ENCODE measurements around the gene UMAD1.

UMAD1 gene

GRCh38 chr7:7764520-7765396 lies 124.2 kb downstream of the UMAD1 start:
- no peak for DNase-seq (ENCODE audit: low spot score)

GRCh38 chr7:7765422-7765821 lies 124.9 kb downstream of the UMAD1 start:
- no peak for DNase-seq (ENCODE audit: low spot score)

DNA sequence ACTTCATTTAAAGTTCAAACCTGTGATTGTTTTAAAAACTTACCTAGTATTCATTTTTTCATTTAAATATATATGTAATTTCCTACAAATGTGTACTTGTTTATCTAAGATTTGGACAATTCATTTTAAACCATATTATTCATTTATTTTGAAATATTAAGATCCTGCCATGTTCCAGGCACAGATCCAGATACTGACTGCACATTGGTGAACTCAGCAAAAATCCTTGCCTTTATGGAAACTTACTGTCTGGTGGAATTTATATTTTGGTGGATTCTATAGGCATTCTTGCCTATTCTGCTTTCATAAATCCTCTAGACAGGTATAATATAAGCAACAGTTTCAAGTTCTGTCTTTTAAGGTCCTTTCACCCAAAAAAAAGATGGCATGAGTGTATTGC lies 126.1 kb downstream of the UMAD1 start:
- no peak for DNase-seq (ENCODE audit: low spot score)

DNA sequence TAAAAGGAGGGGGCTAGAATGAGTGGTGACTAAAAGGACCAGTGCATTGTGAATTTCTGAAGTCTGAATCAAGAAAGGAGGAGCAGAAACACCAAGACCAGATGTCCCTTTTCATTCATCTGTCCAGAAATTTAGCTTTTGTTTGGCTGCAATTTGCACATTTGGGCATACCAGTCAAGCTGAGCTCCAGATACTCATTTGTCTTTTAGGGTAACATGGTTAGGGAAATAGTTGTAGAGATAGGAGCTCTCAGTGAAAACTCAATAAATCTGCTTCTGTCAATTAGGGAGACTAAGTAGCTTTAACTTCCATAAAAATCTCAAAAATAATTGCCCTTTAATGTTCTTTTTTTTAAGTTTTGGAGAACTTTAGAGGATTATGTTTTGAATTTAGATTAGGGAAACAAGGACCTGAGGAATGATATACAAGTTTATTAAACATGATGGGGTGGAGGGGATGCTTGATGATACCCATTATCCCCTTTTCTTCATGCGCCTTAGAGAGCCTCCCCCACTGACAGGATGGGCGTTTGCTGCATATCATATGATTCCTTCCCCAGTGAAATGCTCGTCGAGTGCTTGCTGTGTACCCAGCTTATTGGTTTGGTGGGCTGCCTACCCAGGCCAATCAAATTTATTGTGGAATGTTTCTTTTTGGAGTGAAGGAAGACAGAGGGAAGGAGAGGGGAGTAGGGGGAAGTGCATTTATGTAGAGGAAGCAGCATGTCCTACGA lies 128.6 kb downstream of the UMAD1 start:
- DNase-seq (ENCODE audit: low spot score): no peak

GRCh38 chr7:7769710-7770627 lies 129.4 kb downstream of the UMAD1 start:
- DNase-seq (ENCODE audit: low spot score): no peak

GRCh38 chr7:7771452-7771851 lies 130.9 kb downstream of the UMAD1 start:
- no peak for DNase-seq (ENCODE audit: low spot score)

GRCh38 chr7:7772397-7772821 lies 131.9 kb downstream of the UMAD1 start:
- DNase-seq (ENCODE audit: low spot score): no peak

- DNase-seq (ENCODE audit: low spot score): no peak
These were observed 133.1 kb downstream of the UMAD1 start for GRCh38 chr7:7773334-7774309.

- no peak for DNase-seq (ENCODE audit: low spot score)
These were observed 139.3 kb downstream of the UMAD1 start for GRCh38 chr7:7779888-7780287.

GRCh38 chr7:7783001-7783400 lies 142.4 kb downstream of the UMAD1 start:
- DNase-seq (ENCODE audit: low spot score): no peak

- no peak for DNase-seq (ENCODE audit: low spot score)
These were observed 144.9 kb downstream of the UMAD1 start for GRCh38 chr7:7785344-7785973.

DNA sequence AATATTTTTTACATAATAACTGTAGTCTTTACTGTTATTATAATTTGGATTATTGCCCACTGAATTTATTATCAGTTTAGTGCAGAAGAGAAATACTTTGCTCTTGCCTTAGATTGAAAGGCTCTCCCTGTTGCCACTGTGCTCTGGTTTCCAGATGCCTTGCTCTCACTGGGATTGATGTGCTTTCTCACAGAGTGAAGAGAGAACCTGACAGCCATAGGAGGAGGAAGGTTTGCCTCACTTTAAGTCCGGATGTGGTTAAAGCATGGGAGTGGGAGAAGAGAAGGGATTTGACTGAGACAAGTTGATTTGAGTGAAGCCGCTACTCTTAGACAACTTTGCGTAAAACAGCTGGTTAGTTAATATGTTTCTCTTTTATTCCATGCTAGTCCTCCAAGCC lies 146.0 kb downstream of the UMAD1 start:
- no peak for DNase-seq (ENCODE audit: low spot score)

DNA sequence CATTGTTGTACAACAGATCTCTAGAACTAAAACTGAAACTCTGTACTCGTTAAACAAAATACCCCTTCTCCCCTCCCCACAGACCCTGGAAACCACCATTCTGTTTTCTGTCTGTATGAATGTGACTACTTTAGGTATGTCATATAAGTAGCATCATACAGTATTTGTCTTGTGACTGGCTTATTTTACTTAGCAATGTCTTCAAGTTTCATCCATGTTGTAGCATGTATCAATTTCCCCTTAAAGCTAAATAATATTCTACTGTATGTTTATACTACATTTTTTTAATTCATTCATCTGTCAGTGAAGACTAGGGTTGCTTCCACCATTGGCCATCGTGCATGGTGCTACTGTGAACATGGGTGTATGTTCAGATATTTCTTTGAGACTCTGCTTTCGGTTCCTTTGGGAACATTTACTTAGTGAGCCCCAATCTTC lies 149.0 kb downstream of the UMAD1 start:
- no peak for DNase-seq (ENCODE audit: low spot score)

- DNase-seq (ENCODE audit: low spot score): no peak
These were observed 149.6 kb downstream of the UMAD1 start for GRCh38 chr7:7790041-7790741.

DNA sequence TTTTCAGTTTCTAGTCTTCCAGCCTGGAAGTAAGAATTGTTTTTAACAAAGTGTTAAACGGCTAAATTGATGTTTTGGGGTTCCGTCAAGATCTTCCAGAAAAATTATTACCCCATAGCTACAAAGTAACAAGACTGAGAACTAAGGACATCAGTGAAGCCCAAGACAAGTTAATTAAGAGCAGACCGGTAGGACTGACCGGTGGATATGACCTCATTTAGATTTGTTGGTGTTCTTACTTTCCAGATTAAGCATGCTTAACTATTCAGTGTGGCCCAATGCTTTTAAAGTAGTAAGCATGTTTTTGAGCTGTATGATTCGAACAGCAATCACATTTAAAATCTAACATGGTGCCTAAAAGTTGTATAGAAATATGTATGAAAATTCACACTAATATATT lies 151.0 kb downstream of the UMAD1 start:
- DNase-seq (ENCODE audit: low spot score): no peak

DNA sequence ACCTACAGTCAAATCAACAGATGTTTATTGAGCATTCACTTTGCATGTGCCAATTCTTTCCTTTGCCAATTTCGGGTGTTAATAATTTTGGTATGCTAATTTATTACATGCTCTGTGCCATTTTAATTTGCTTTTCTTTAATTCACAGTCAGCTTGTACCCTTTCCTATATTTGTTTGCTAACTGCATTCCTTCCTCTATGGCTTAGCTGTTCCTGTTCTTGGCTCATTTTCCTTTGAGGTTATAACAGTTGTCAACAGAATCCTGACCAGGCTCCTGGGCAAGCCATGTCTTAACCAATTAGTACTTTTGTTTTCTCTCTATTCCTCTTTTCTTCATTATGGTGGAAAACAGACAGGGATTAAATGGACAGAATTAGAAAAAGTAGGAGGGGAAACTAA lies 151.5 kb downstream of the UMAD1 start:
- no peak for DNase-seq (ENCODE audit: low spot score)

DNA sequence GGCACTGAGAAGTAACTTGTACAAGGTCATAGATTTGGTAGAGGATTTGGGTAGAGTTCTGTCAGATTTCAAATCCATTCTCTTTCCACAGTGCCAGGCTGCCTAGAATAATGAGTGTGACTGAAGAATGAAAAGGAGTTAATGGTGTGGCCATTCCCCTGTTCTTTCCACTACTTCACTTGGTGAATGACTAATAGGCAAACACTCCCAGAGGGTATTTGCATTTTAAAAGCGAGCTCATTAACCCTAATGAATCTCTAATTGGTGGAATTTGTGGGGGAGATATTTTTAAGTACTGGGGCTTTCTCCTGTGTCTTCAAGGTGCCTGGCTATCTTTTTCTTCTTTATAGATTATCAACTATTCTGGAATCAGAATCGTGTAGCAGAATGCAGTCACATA lies 152.7 kb downstream of the UMAD1 start:
- DNase-seq (ENCODE audit: low spot score): no peak

DNA sequence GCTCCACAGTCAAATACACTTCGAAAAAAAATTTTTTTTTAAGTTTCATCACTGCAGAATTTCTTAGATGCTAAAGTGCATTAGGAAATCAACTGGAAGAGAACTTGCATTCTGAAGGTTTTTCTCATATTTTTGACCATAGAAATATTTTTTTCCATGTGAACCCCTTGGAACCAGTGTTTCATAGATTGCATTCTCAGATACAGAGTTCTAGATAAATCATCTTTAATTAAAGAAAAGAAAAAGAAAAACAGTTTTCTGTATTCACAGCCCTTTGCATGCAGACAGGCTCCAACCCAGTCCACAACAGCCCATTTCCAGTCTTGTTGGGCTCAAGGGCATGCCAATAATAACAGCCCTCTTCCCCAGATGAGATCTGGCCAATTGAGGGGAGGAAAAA lies 153.4 kb downstream of the UMAD1 start:
- no peak for DNase-seq (ENCODE audit: low spot score)

- no peak for DNase-seq (ENCODE audit: low spot score)
These were observed 154.7 kb downstream of the UMAD1 start for GRCh38 chr7:7795203-7795602.

GRCh38 chr7:7795630-7796121 lies 155.1 kb downstream of the UMAD1 start:
- no peak for DNase-seq (ENCODE audit: low spot score)
